BE2C (cell line): ENCODE measurements around the gene PDCD4.

Experiments used
- DNase-seq: peaks from one replicate; pipeline ENCODE4 v3.0.0-alpha.2; 2020
- H3K27me3 ChIP-seq: fragments of 250-450 bp; sonication (Bioruptor Pico); 2 replicates; pipeline ENCODE4 v1.5.1; 2020; ENCODE audit warnings: mild to moderate bottlenecking
- H3K36me3 ChIP-seq: fragments of 250-450 bp; sonication (Bioruptor Pico); 2 replicates; pipeline ENCODE4 v1.5.1; 2020; ENCODE audit warnings: mild to moderate bottlenecking
- H3K4me1 ChIP-seq: fragments of 250-450 bp; sonication (Bioruptor Pico); 2 replicates; pipeline ENCODE4 v1.5.1; 2020
- H3K4me3 ChIP-seq: 2 replicates; pipeline ENCODE4 v1.5.1; 2011; ENCODE audit warnings: low read depth, low read length
- H3K9me3 ChIP-seq: fragments of 250-450 bp; sonication (Bioruptor Pico); 2 replicates; pipeline ENCODE4 v1.5.1; 2020
- TF ChIP-seq, protein P1 (sequence below): IDR thresholded peaks from 2 replicates; pipeline ENCODE4 v1.5.1; 2012; ENCODE audit warnings: mild to moderate bottlenecking, low read depth, low read length

The PDCD4 gene

DNA sequence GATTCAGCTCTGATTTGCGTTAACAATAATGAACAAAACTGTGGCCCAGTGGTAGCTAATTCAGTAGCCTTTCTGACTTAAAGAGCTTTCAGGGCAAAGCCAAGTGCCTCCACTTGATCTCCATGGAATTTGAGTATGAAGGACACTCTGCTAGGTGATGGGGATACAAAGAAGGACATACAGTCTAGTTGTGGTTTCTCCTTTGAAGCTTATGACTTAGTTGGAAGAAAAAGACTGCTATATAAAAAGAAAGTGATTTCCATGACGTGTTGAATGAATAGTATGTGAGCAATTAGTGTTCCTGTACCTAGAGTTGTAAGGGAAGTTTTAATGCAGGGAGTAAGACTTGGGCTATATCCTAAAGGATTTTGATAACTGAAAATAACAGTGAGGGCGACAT lies 8.3 kb downstream of the PDCD4 start:
- H3K36me3 ChIP-seq: peaks cover 3% of the 10 kb centered on the region; the same call in 1 of the 2 replicates

DNA sequence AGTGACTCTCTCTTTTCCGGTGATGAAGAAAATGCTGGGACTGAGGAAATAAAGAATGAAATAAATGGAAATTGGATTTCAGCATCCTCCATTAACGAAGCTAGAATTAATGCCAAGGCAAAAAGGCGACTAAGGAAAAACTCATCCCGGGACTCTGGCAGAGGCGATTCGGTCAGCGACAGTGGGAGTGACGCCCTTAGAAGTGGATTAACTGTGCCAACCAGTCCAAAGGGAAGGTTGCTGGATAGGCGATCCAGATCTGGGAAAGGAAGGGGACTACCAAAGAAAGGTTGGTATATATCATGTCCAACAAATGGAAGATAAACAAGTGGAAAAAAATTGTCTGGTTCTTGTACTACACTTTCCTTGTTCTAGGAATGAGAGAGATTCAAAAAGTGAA lies 9.5 kb downstream of the PDCD4 start:
- TF ChIP-seq, protein P1, sequence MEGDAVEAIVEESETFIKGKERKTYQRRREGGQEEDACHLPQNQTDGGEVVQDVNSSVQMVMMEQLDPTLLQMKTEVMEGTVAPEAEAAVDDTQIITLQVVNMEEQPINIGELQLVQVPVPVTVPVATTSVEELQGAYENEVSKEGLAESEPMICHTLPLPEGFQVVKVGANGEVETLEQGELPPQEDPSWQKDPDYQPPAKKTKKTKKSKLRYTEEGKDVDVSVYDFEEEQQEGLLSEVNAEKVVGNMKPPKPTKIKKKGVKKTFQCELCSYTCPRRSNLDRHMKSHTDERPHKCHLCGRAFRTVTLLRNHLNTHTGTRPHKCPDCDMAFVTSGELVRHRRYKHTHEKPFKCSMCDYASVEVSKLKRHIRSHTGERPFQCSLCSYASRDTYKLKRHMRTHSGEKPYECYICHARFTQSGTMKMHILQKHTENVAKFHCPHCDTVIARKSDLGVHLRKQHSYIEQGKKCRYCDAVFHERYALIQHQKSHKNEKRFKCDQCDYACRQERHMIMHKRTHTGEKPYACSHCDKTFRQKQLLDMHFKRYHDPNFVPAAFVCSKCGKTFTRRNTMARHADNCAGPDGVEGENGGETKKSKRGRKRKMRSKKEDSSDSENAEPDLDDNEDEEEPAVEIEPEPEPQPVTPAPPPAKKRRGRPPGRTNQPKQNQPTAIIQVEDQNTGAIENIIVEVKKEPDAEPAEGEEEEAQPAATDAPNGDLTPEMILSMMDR: no peak
- peaks cover 5% of the 10 kb centered on the region; the same call in 1 of the 2 replicates for H3K36me3 ChIP-seq
- no peaks in the 10 kb centered on the region for H3K4me1 ChIP-seq
- no peaks in the 10 kb centered on the region for H3K27me3 ChIP-seq
- H3K4me3 ChIP-seq: no peak overlapping the region
- H3K9me3 ChIP-seq: no peaks in the 10 kb centered on the region
- DNase-seq: no peak

More for the DNA sequence above, 8.3 kb downstream of the PDCD4 start:
- H3K4me3 ChIP-seq: no peak overlapping the region
- H3K9me3 ChIP-seq: no peaks in the 10 kb centered on the region
- TF ChIP-seq, protein P1: no peak
- no peaks in the 10 kb centered on the region for H3K4me1 ChIP-seq
- H3K27me3 ChIP-seq: no peaks in the 10 kb centered on the region
- no peak for DNase-seq

DNA sequence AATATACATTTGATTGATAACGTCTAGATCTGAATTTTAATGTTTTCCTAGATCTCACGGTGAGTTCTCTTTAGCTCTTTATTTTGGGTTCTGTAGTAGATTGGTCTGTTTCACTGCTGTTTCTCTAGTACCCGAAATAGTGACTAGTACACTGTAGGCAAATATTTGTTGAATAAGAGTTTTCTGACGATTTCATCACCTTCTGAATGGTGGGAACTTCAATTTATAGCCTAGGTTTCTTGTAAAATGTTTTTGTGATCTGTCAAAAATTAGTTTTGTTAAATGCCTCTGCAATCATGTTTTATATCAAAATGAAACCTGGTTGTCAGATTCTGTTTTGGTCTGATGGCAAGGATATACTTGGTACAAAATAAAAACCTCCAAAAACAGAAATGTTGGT lies 10.2 kb downstream of the PDCD4 start:
- H3K36me3 ChIP-seq: peaks cover 5% of the 10 kb centered on the region; the same call in 1 of the 2 replicates
- no peaks in the 10 kb centered on the region for H3K4me1 ChIP-seq
- H3K9me3 ChIP-seq: no peaks in the 10 kb centered on the region
- TF ChIP-seq, protein P1: no peak
- no peak for DNase-seq
- H3K27me3 ChIP-seq: no peaks in the 10 kb centered on the region
- H3K4me3 ChIP-seq: no peak overlapping the region

DNA sequence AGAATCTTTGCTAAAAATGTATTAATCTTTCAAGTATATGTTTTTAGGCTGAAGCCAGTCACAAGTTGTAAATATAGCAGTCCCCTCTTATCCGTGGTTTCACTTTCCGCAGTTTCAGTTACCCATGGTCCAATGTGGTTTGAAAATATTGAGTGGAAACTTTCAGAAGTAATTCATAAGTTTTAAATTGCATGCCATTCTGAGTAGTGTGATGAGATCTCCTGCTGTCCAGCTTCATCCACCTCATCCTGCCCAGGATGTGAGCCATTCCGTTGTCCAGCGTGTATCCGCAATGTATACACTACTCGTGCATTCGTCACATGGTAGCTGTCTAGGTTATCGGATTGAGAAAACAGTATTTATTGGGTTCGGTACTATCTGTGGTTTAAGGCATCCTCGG lies 12.2 kb downstream of the PDCD4 start:
- TF ChIP-seq, protein P1: no peak
- no peak overlapping the region for H3K4me3 ChIP-seq

DNA sequence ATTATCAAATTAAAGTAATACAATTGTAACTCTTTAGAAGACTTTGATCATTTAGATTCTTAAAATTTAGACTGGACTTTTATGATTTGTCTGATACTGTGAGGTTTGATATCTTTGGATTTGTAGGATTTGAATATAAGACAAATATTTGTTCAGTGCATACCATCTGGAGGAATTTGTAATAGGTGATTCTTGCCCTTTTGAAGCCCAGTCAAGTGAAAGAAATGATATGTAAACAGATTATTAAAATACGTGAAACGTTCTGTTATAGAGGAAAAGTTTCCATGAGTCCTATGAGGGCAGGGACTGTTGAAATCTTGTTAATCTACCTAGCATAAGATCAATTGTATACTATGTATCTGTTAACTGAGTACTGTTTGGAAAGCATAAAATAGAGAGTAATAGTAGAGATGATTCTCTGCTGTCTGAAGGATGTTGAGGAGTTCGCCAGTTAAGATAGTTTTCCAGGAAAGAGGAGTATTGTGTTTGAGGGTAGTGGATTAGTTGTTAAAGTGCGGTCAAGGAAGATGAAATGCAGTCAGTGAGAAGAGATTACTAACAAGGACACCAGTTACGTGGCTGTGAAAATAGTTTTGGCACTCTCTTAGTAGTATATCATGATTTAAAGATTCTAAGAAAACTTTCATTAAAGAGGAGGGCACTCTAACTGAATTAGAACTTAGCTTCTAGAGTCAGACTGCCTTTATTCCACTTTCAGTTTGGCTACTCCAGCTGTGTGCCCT lies 14.4 kb downstream of the PDCD4 start:
- Histone ChIP-seq H3K9me3 (no peaks in the 10 kb centered on the region), H3K4me1 (no peaks in the 10 kb centered on the region), H3K4me3 (no peak overlapping the region), H3K27me3 (no peaks in the 10 kb centered on the region), H3K36me3 (peaks cover 15% of the 10 kb centered on the region)
- DNase-seq: no peak
- TF ChIP-seq, protein P1: no peak

More for the DNA sequence above, 12.2 kb downstream of the PDCD4 start:
- H3K4me1 ChIP-seq: no peaks in the 10 kb centered on the region
- no peaks in the 10 kb centered on the region for H3K27me3 ChIP-seq
- no peak for DNase-seq
- H3K9me3 ChIP-seq: no peaks in the 10 kb centered on the region
- peaks cover 5% of the 10 kb centered on the region; the same call in 1 of the 2 replicates for H3K36me3 ChIP-seq

DNA sequence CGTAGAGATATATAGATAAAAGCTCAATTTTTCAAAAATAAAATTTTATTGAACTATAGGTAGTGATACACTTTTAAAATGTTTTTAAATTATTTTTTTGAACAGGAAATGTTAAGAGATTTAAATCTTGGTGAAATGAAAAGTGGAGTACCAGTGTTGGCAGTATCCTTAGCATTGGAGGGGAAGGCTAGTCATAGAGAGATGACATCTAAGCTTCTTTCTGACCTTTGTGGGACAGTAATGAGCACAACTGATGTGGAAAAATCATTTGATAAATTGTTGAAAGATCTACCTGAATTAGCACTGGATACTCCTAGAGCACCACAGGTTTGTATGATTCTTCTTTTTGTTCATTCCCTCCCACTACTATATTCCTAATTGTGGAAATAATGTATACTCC lies 15.8 kb downstream of the PDCD4 start:
- H3K9me3 ChIP-seq: no peaks in the 10 kb centered on the region
- peaks cover 15% of the 10 kb centered on the region for H3K36me3 ChIP-seq
- H3K4me3 ChIP-seq: no peak overlapping the region
- H3K27me3 ChIP-seq: no peaks in the 10 kb centered on the region
- no peak for DNase-seq
- TF ChIP-seq, protein P1: no peak
- H3K4me1 ChIP-seq: peaks cover 3% of the 10 kb centered on the region; the same call in 1 of the 2 replicates
